ENCODE results near the gene FGFR4. TPM values are rescaled to one million over a fixed set of nuclear protein-coding genes. Genes with fewer than 3 reads are reported as not detected.

The FGFR4 gene
- total RNA-seq, 4 donors from 2014 or later: 2.1 to 4.5 (median 3.8) TPM

GRCh38 chr5:177146891-177147638, 60.4 kb downstream of the FGFR4 start:
- H3K4me3 ChIP-seq: no peak overlapping the region
- intact Hi-C loops (cut with DNase I): no loop called here

More at GRCh38 chr5:177146891-177147638, 60.4 kb downstream of the FGFR4 start:
- WGBS: 72% methylated on average over 17 of the region's 17 CpGs
- H3K36me3 ChIP-seq: peaks cover 12 to 86% (median 68%) of the 10 kb centered on the region in 4 donors
- no peak for DNase-seq (ENCODE audit: extremely low spot score)
- H3K27me3 ChIP-seq: no peaks in the 10 kb centered on the region
- H3K27ac ChIP-seq (replicated peaks in 1 of 4): peak overlapping the region in 1 of 4 donors; percentile 23
- TF ChIP-seq CTCF (IDR thresholded peaks at IDR 0.05) (no peak), EP300 (IDR thresholded peaks at IDR 0.05) (no peak), POLR2AphosphoS5 (IDR thresholded peaks at IDR 0.05) (no peak), POLR2A (IDR thresholded peaks at IDR 0.05; ENCODE audit: low read depth) (no peak)
- peaks cover 9 to 28% (median 24%) of the 10 kb centered on the region in 4 donors for H3K4me1 ChIP-seq
- H3K9me3 ChIP-seq: no peaks in the 10 kb centered on the region

Other genes with a start within 250 kb of the FGFR4 start
- 10 to 100 TPM in 1 of 4 donors, 1 to 10 TPM in 3; 3.8 to 11.6 (median 6.9) TPM for gene HK3, start 187.6 kb upstream of the FGFR4 start, total RNA-seq
- gene UIMC1, start 80.1 kb upstream of the FGFR4 start, total RNA-seq: 10 to 100 TPM; 34.7 to 51.1 (median 48.9) TPM
- 10 to 100 TPM; 14.4 to 22.9 (median 18.5) TPM for gene ZNF346, start 64.2 kb upstream of the FGFR4 start, total RNA-seq
- 10 to 100 TPM; 35.1 to 47.9 (median 43.7) TPM for gene NSD1, start 46.9 kb downstream of the FGFR4 start, total RNA-seq
- gene RAB24, start 216.8 kb downstream of the FGFR4 start, total RNA-seq: 10 to 100 TPM; 20.0 to 35.4 (median 31.1) TPM
- 10 to 100 TPM; 80.6 to 93.6 (median 88.2) TPM for gene PRELID1, start 216.9 kb downstream of the FGFR4 start, total RNA-seq
- gene MXD3, start 225.0 kb downstream of the FGFR4 start, total RNA-seq: 10 to 100 TPM in 1 of 4 donors, 1 to 10 TPM in 3; 2.5 to 11.2 (median 7.9) TPM

All from esophagus muscularis mucosa (tissue), 4 donors.